AG04449 (cell line): Measurements from ENCODE around the gene PRDX2.

Experiments
- CTCF ChIA-PET: fragments of 350-600 bp; formaldehyde crosslinking; extraction: SDS; loops from one replicate; lab custom pipeline; 2021; ENCODE audit warnings: antibody characterized with exemption; lab: Yijun Ruan, JAX
- POLR2A ChIA-PET: fragments of 400-600, 350-600 bp; formaldehyde crosslinking; extraction: SDS; loops from one replicate; lab custom pipeline; 2020; ENCODE audit warnings: antibody characterized with exemption, inconsistent platforms; lab: Yijun Ruan, JAX
- DNase-seq: peaks from one replicate; pipeline ENCODE4 v3.0.0-alpha.2; 2010; ENCODE audit warnings: low read depth, low spot score
- H3K4me3 ChIP-seq: 2 replicates; pipeline ENCODE4 v1.5.1; 2011; ENCODE audit warnings: low read depth, mild to moderate bottlenecking, control low read depth, low read length
- CTCF ChIP-seq: IDR thresholded peaks from one replicate; pipeline ENCODE4 v1.5.1; 2011; ENCODE audit warnings: mild to moderate bottlenecking, moderate library complexity, low read length, control low read depth, inconsistent platforms; ENCODE audit not compliant: insufficient read depth; ENCODE audit errors: missing control alignments

The PRDX2 gene

GRCh38 chr19:12837225-12837624 is 35.6 kb upstream of the PRDX2 start:
- DNase-seq, result no peak
- H3K4me3 ChIP-seq, result no peak overlapping the region
- ChIA-PET CTCF (interaction anchor here (0.8 to 1.8 kb wide), 9 partner anchors 12 to 79 kb away, joined by 3 to 8 read pairs (median 4); no protein-coding TSS in a partner anchor), POLR2A (interaction anchor here (0.6 kb wide), 2 partner anchors 68 to 282 kb away, joined by 3 read pairs; no protein-coding TSS in a partner anchor)
- no peak for TF ChIP-seq CTCF

- DNase-seq, result no peak
- no peak overlapping the region for H3K4me3 ChIP-seq
- ChIA-PET CTCF (interaction anchor here (0.8 to 1.8 kb wide), 7 partner anchors 11 to 79 kb away, joined by 3 to 8 read pairs (median 4); no protein-coding TSS in a partner anchor), POLR2A (no interaction called here)
- TF ChIP-seq CTCF, result no peak
Observed at GRCh38 chr19:12836529-12836863, 34.9 kb upstream of the PRDX2 start.

GRCh38 chr19:12834976-12835757 is 33.6 kb upstream of the PRDX2 start:
- ChIA-PET CTCF (interaction anchor here (0.8 to 1.5 kb wide), 5 partner anchors 9 to 159 kb away, joined by 4 to 6 read pairs (median 4); no protein-coding TSS in a partner anchor), POLR2A (no interaction called here)
- no peak overlapping the region for H3K4me3 ChIP-seq
- no peak for TF ChIP-seq CTCF
- DNase-seq, result no peak

GRCh38 chr19:12834566-12834943 is 33.0 kb upstream of the PRDX2 start, which contains the start of gene RTBDN:
TSS of gene RTBDN (minus strand) at chr19:12834579. CDS start at chr19:12829979, 4,600 bp downstream.
- ChIA-PET POLR2A (no interaction called here), CTCF (interaction anchor here (0.7 to 1.5 kb wide), 6 partner anchors 8 to 79 kb away, joined by 3 to 6 read pairs (median 4); no protein-coding TSS in a partner anchor)
- TF ChIP-seq CTCF, result no peak
- no peak for DNase-seq
- H3K4me3 ChIP-seq, result peak within 1 kb of the TSS; percentile 52

- peak overlapping the region; percentile 52 for H3K4me3 ChIP-seq
- ChIA-PET CTCF (interaction anchor here (0.7 to 1.5 kb wide), 6 partner anchors 8 to 78 kb away, joined by 3 to 6 read pairs (median 4); no protein-coding TSS in a partner anchor), POLR2A (no interaction called here)
- no peak for TF ChIP-seq CTCF
- DNase-seq, result no peak
Observed at GRCh38 chr19:12833738-12834565, 32.4 kb upstream of the PRDX2 start.
